ENCODE data around the gene KIF18B. TPM values are rescaled to one million over a fixed set of nuclear protein-coding genes. Genes with fewer than 3 reads are reported as not detected.

The KIF18B gene
- total RNA-seq, 1 experiment from 2014 or later, result 82.2 TPM

DNA sequence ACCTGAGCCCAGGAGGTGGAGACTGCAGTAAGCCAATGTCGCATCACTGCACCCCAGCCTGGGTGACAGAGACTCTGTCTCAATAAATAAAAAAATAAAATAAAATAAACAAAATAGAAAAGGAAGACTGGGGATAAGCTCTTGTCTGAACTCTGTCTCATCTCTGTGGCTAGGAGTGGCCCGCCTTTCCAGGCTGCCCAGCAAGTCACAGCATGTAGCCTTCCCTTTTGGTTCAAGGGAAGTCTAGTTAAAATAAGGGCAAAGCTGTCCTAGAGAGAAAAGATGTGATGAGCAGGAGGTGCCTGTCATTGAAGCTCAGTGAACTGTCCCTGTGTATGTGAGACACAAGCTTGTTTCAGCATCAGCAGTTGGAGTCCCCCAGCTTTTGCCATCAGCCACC lies 29.6 kb downstream of the KIF18B start:
- H3K27me3 Mint-ChIP-seq (ENCODE audit: low read depth), result peaks cover 9% of the 10 kb centered on the region
- no peaks in the 10 kb centered on the region for H3K36me3 Mint-ChIP-seq
- no peak overlapping the region for H3K4me3 Mint-ChIP-seq
- H3K4me1 Mint-ChIP-seq, result peaks cover 20% of the 10 kb centered on the region
- H3K9me3 Mint-ChIP-seq, result no peaks in the 10 kb centered on the region
- ChIA-PET POLR2A (no interaction called here), CTCF (interaction anchor here (0.6 to 7.1 kb wide), 9 partner anchors 35 to 181 kb away, joined by 3 to 177 read pairs (median 4); no protein-coding TSS in a partner anchor)
- DNase-seq (ENCODE audit: low spot score) (no peak), ATAC-seq (no peak)
- TF ChIP-seq, protein P1, sequence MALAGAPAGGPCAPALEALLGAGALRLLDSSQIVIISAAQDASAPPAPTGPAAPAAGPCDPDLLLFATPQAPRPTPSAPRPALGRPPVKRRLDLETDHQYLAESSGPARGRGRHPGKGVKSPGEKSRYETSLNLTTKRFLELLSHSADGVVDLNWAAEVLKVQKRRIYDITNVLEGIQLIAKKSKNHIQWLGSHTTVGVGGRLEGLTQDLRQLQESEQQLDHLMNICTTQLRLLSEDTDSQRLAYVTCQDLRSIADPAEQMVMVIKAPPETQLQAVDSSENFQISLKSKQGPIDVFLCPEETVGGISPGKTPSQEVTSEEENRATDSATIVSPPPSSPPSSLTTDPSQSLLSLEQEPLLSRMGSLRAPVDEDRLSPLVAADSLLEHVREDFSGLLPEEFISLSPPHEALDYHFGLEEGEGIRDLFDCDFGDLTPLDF (CRISPR knock-in tag; IDR thresholded peaks at IDR 0.05), result no peak
- TF ChIP-seq, protein P2, sequence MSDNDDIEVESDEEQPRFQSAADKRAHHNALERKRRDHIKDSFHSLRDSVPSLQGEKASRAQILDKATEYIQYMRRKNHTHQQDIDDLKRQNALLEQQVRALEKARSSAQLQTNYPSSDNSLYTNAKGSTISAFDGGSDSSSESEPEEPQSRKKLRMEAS (CRISPR knock-in tag; IDR thresholded peaks at IDR 0.05), result no peak
- TF ChIP-seq PRRX2 (CRISPR knock-in tag; IDR thresholded peaks at IDR 0.05), result no peak
- TF ChIP-seq, protein P3, sequence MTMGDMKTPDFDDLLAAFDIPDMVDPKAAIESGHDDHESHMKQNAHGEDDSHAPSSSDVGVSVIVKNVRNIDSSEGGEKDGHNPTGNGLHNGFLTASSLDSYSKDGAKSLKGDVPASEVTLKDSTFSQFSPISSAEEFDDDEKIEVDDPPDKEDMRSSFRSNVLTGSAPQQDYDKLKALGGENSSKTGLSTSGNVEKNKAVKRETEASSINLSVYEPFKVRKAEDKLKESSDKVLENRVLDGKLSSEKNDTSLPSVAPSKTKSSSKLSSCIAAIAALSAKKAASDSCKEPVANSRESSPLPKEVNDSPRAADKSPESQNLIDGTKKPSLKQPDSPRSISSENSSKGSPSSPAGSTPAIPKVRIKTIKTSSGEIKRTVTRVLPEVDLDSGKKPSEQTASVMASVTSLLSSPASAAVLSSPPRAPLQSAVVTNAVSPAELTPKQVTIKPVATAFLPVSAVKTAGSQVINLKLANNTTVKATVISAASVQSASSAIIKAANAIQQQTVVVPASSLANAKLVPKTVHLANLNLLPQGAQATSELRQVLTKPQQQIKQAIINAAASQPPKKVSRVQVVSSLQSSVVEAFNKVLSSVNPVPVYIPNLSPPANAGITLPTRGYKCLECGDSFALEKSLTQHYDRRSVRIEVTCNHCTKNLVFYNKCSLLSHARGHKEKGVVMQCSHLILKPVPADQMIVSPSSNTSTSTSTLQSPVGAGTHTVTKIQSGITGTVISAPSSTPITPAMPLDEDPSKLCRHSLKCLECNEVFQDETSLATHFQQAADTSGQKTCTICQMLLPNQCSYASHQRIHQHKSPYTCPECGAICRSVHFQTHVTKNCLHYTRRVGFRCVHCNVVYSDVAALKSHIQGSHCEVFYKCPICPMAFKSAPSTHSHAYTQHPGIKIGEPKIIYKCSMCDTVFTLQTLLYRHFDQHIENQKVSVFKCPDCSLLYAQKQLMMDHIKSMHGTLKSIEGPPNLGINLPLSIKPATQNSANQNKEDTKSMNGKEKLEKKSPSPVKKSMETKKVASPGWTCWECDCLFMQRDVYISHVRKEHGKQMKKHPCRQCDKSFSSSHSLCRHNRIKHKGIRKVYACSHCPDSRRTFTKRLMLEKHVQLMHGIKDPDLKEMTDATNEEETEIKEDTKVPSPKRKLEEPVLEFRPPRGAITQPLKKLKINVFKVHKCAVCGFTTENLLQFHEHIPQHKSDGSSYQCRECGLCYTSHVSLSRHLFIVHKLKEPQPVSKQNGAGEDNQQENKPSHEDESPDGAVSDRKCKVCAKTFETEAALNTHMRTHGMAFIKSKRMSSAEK (CRISPR knock-in tag; IDR thresholded peaks at IDR 0.05; ENCODE audit: borderline replicate concordance), result no peak
- no peak for TF ChIP-seq TP53 (CRISPR knock-in tag; IDR thresholded peaks at IDR 0.05)
- TF ChIP-seq, protein P4, sequence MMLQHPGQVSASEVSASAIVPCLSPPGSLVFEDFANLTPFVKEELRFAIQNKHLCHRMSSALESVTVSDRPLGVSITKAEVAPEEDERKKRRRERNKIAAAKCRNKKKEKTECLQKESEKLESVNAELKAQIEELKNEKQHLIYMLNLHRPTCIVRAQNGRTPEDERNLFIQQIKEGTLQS (CRISPR knock-in tag; conservative IDR thresholded peaks at IDR 0.05), result no peak
- TF ChIP-seq, protein P5, sequence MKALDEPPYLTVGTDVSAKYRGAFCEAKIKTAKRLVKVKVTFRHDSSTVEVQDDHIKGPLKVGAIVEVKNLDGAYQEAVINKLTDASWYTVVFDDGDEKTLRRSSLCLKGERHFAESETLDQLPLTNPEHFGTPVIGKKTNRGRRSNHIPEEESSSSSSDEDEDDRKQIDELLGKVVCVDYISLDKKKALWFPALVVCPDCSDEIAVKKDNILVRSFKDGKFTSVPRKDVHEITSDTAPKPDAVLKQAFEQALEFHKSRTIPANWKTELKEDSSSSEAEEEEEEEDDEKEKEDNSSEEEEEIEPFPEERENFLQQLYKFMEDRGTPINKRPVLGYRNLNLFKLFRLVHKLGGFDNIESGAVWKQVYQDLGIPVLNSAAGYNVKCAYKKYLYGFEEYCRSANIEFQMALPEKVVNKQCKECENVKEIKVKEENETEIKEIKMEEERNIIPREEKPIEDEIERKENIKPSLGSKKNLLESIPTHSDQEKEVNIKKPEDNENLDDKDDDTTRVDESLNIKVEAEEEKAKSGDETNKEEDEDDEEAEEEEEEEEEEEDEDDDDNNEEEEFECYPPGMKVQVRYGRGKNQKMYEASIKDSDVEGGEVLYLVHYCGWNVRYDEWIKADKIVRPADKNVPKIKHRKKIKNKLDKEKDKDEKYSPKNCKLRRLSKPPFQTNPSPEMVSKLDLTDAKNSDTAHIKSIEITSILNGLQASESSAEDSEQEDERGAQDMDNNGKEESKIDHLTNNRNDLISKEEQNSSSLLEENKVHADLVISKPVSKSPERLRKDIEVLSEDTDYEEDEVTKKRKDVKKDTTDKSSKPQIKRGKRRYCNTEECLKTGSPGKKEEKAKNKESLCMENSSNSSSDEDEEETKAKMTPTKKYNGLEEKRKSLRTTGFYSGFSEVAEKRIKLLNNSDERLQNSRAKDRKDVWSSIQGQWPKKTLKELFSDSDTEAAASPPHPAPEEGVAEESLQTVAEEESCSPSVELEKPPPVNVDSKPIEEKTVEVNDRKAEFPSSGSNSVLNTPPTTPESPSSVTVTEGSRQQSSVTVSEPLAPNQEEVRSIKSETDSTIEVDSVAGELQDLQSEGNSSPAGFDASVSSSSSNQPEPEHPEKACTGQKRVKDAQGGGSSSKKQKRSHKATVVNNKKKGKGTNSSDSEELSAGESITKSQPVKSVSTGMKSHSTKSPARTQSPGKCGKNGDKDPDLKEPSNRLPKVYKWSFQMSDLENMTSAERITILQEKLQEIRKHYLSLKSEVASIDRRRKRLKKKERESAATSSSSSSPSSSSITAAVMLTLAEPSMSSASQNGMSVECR (CRISPR knock-in tag; IDR thresholded peaks at IDR 0.05; ENCODE audit: borderline replicate concordance), result no peak
- TF ChIP-seq, protein P6, sequence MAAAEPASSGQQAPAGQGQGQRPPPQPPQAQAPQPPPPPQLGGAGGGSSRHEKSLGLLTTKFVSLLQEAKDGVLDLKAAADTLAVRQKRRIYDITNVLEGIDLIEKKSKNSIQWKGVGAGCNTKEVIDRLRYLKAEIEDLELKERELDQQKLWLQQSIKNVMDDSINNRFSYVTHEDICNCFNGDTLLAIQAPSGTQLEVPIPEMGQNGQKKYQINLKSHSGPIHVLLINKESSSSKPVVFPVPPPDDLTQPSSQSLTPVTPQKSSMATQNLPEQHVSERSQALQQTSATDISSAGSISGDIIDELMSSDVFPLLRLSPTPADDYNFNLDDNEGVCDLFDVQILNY (CRISPR knock-in tag; IDR thresholded peaks at IDR 0.05), result no peak
- TF ChIP-seq SP1 (CRISPR knock-in tag; conservative IDR thresholded peaks at IDR 0.05), result no peak
- no peak for TF ChIP-seq FOXJ3 (CRISPR knock-in tag; IDR thresholded peaks at IDR 0.05; ENCODE audit: borderline replicate concordance)
- TF ChIP-seq GRHL2 (CRISPR knock-in tag; IDR thresholded peaks at IDR 0.05; ENCODE audit: insufficient replicate concordance, severe bottlenecking), result no peak
- TF ChIP-seq, protein P7, sequence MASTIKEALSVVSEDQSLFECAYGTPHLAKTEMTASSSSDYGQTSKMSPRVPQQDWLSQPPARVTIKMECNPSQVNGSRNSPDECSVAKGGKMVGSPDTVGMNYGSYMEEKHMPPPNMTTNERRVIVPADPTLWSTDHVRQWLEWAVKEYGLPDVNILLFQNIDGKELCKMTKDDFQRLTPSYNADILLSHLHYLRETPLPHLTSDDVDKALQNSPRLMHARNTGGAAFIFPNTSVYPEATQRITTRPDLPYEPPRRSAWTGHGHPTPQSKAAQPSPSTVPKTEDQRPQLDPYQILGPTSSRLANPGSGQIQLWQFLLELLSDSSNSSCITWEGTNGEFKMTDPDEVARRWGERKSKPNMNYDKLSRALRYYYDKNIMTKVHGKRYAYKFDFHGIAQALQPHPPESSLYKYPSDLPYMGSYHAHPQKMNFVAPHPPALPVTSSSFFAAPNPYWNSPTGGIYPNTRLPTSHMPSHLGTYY (CRISPR knock-in tag; IDR thresholded peaks at IDR 0.05), result no peak
- TF ChIP-seq CREB1 (CRISPR knock-in tag; IDR thresholded peaks at IDR 0.05), result no peak
- TF ChIP-seq NFYB (CRISPR knock-in tag; conservative IDR thresholded peaks at IDR 0.05; ENCODE audit: low read depth), result no peak
- TF ChIP-seq NFATC4 (CRISPR knock-in tag; IDR thresholded peaks at IDR 0.05), result no peak
- no peak for TF ChIP-seq NFE2L1 (CRISPR knock-in tag; IDR thresholded peaks at IDR 0.05)
- no peak for TF ChIP-seq ZNF671 (CRISPR knock-in tag; IDR thresholded peaks at IDR 0.05)
- TF ChIP-seq TCF7 (CRISPR knock-in tag; IDR thresholded peaks at IDR 0.05; ENCODE audit: low read depth), result no peak
- no peak for TF ChIP-seq ELF4 (CRISPR knock-in tag; IDR thresholded peaks at IDR 0.05; ENCODE audit: low read depth)
- no peak overlapping the region for H3K27ac Mint-ChIP-seq
